ENCODE results near the gene SAFB2. TPM values are rescaled to one million over a fixed set of nuclear protein-coding genes. Genes with fewer than 3 reads are reported as not detected.

SAFB2 gene
- total RNA-seq, 1 donor from 2014 or later = 91.9 TPM

GRCh38 chr19:5655412-5655811 lies 32.8 kb upstream of the SAFB2 start:
- Mint-ChIP-seq H3K4me3 (ENCODE audit: unreplicated experiment) (no peak overlapping the region), H3K27ac (ENCODE audit: unreplicated experiment) (no peak overlapping the region), H3K4me1 (ENCODE audit: unreplicated experiment) (no peaks in the 10 kb centered on the region), H3K9me3 (ENCODE audit: unreplicated experiment) (no peaks in the 10 kb centered on the region), H3K27me3 (ENCODE audit: unreplicated experiment) (no peaks in the 10 kb centered on the region), H3K36me3 (ENCODE audit: unreplicated experiment) (peaks cover 45% of the 10 kb centered on the region)
- no peak for TF ChIP-seq CTCF (IDR thresholded peaks at IDR 0.05)
- DNase-seq (ENCODE audit: extremely low spot score, unreplicated experiment) = no peak

GRCh38 chr19:5654931-5655330 lies 32.4 kb upstream of the SAFB2 start:
- no peaks in the 10 kb centered on the region for H3K4me1 Mint-ChIP-seq (ENCODE audit: unreplicated experiment)
- no peak overlapping the region for H3K4me3 Mint-ChIP-seq (ENCODE audit: unreplicated experiment)
- no peak for DNase-seq (ENCODE audit: extremely low spot score, unreplicated experiment)
- TF ChIP-seq CTCF (IDR thresholded peaks at IDR 0.05) = no peak
- H3K9me3 Mint-ChIP-seq (ENCODE audit: unreplicated experiment) = no peaks in the 10 kb centered on the region
- H3K36me3 Mint-ChIP-seq (ENCODE audit: unreplicated experiment) = peaks cover 46% of the 10 kb centered on the region
- no peak overlapping the region for H3K27ac Mint-ChIP-seq (ENCODE audit: unreplicated experiment)
- no peaks in the 10 kb centered on the region for H3K27me3 Mint-ChIP-seq (ENCODE audit: unreplicated experiment)

- H3K4me1 Mint-ChIP-seq (ENCODE audit: unreplicated experiment) = no peaks in the 10 kb centered on the region
- H3K9me3 Mint-ChIP-seq (ENCODE audit: unreplicated experiment) = no peaks in the 10 kb centered on the region
- no peak for DNase-seq (ENCODE audit: extremely low spot score, unreplicated experiment)
- TF ChIP-seq CTCF (IDR thresholded peaks at IDR 0.05) = no peak
- H3K36me3 Mint-ChIP-seq (ENCODE audit: unreplicated experiment) = peaks cover 53% of the 10 kb centered on the region
- no peak overlapping the region for H3K27ac Mint-ChIP-seq (ENCODE audit: unreplicated experiment)
- no peaks in the 10 kb centered on the region for H3K27me3 Mint-ChIP-seq (ENCODE audit: unreplicated experiment)
- no peak overlapping the region for H3K4me3 Mint-ChIP-seq (ENCODE audit: unreplicated experiment)
These were observed 29.7 kb upstream of the SAFB2 start for GRCh38 chr19:5652261-5652660.

GRCh38 chr19:5651361-5651760 lies 28.8 kb upstream of the SAFB2 start:
- no peak overlapping the region for H3K4me3 Mint-ChIP-seq (ENCODE audit: unreplicated experiment)
- DNase-seq (ENCODE audit: extremely low spot score, unreplicated experiment) = no peak
- peaks cover 56% of the 10 kb centered on the region for H3K36me3 Mint-ChIP-seq (ENCODE audit: unreplicated experiment)
- TF ChIP-seq CTCF (IDR thresholded peaks at IDR 0.05) = no peak
- no peaks in the 10 kb centered on the region for H3K27me3 Mint-ChIP-seq (ENCODE audit: unreplicated experiment)
- no peaks in the 10 kb centered on the region for H3K4me1 Mint-ChIP-seq (ENCODE audit: unreplicated experiment)
- H3K9me3 Mint-ChIP-seq (ENCODE audit: unreplicated experiment) = no peaks in the 10 kb centered on the region
- no peak overlapping the region for H3K27ac Mint-ChIP-seq (ENCODE audit: unreplicated experiment)

GRCh38 chr19:5648464-5648863 lies 25.9 kb upstream of the SAFB2 start:
- TF ChIP-seq CTCF (IDR thresholded peaks at IDR 0.05) = no peak
- no peak overlapping the region for H3K27ac Mint-ChIP-seq (ENCODE audit: unreplicated experiment)
- H3K4me3 Mint-ChIP-seq (ENCODE audit: unreplicated experiment) = no peak overlapping the region
- peaks cover 65% of the 10 kb centered on the region for H3K36me3 Mint-ChIP-seq (ENCODE audit: unreplicated experiment)
- no peaks in the 10 kb centered on the region for H3K27me3 Mint-ChIP-seq (ENCODE audit: unreplicated experiment)
- H3K4me1 Mint-ChIP-seq (ENCODE audit: unreplicated experiment) = no peaks in the 10 kb centered on the region
- H3K9me3 Mint-ChIP-seq (ENCODE audit: unreplicated experiment) = no peaks in the 10 kb centered on the region
- DNase-seq (ENCODE audit: extremely low spot score, unreplicated experiment) = no peak
